Endothelial cell of umbilical vein (primary cell): ENCODE results near the gene GTF3C5.
"Not testable (repeated sequence)": the region's sequence is repeated elsewhere in the genome, so short reads cannot be mapped to it uniquely, and the experiment has no call there.

ENCODE experiments used
- EZH2 ChIP-seq: IDR thresholded peaks from 2 replicates; pipeline ENCODE4 v1.6.1; 2012; ENCODE audit warnings: borderline replicate concordance, low read depth, mild to moderate bottlenecking, moderate library complexity, low read length, inconsistent platforms; ENCODE audit not compliant: severe bottlenecking
- GATA2 ChIP-seq: IDR thresholded peaks from 2 replicates; pipeline ENCODE4 v1.7.0; 2011; ENCODE audit warnings: low read depth, mild to moderate bottlenecking, moderate library complexity, mixed read lengths, low read length; ENCODE audit not compliant: insufficient read length, insufficient read depth
- MAX ChIP-seq: IDR thresholded peaks from 2 replicates; pipeline ENCODE4 v1.6.1; 2011; ENCODE audit not compliant: insufficient read depth, insufficient read length
- MYC ChIP-seq: IDR thresholded peaks from one replicate; pipeline ENCODE4 v1.6.1; 2011; ENCODE audit warnings: mild to moderate bottlenecking, low read depth, low read length
- POLR2A ChIP-seq: IDR thresholded peaks from 2 replicates; pipeline ENCODE4 v1.6.1; 2012; ENCODE audit warnings: low read depth, mild to moderate bottlenecking, control low read depth, low read length
- POLR2AphosphoS5 ChIP-seq: IDR thresholded peaks from 2 replicates; pipeline ENCODE4 v1.6.1; 2012; ENCODE audit warnings: low read depth, mild to moderate bottlenecking, control low read depth, low read length, moderate library complexity; ENCODE audit not compliant: insufficient read depth
- TF ChIP-seq, protein P1 (sequence below), 2 donors: IDR thresholded peaks; 1 replicate in 1 of 2; 2 replicates in 1 of 2; pipeline ENCODE4 v1.5.1; 2011; ENCODE audit warnings: low read length in 2 of 2, mild to moderate bottlenecking in 2 of 2, moderate library complexity in 2 of 2, control low read depth in 1 of 2, inconsistent platforms in 1 of 2, low read depth in 1 of 2; ENCODE audit not compliant: insufficient read depth in 1 of 2; ENCODE audit errors: extremely low read depth in 1 of 2

GRCh38 chr9:133062569-133062968 lies 31.8 kb downstream of the GTF3C5 start:
- TF ChIP-seq, protein P1, sequence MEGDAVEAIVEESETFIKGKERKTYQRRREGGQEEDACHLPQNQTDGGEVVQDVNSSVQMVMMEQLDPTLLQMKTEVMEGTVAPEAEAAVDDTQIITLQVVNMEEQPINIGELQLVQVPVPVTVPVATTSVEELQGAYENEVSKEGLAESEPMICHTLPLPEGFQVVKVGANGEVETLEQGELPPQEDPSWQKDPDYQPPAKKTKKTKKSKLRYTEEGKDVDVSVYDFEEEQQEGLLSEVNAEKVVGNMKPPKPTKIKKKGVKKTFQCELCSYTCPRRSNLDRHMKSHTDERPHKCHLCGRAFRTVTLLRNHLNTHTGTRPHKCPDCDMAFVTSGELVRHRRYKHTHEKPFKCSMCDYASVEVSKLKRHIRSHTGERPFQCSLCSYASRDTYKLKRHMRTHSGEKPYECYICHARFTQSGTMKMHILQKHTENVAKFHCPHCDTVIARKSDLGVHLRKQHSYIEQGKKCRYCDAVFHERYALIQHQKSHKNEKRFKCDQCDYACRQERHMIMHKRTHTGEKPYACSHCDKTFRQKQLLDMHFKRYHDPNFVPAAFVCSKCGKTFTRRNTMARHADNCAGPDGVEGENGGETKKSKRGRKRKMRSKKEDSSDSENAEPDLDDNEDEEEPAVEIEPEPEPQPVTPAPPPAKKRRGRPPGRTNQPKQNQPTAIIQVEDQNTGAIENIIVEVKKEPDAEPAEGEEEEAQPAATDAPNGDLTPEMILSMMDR (IDR thresholded peaks at IDR 0.05; ENCODE audit: extremely low read depth in 1 of 2, insufficient read depth in 1 of 2, low read depth in 1 of 2, low read length in 2 of 2) = not testable (repeated sequence)
- not testable (repeated sequence) for TF ChIP-seq POLR2A, GATA2, POLR2AphosphoS5, MYC, MAX, EZH2
